Measurements from ENCODE around the gene VGF. TPM values are rescaled to one million over a fixed set of nuclear protein-coding genes. Genes with fewer than 3 reads are reported as not detected.

VGF gene
- total and polyA plus RNA-seq, 3 donors from 2014 or later = 0.87 to 2.3 (median 1.2) TPM

- no peak for TF ChIP-seq CTCF (IDR thresholded peaks at IDR 0.05)
- TF ChIP-seq POLR2A (IDR thresholded peaks at IDR 0.05) = no peak
- H3K9me3 ChIP-seq = no peaks in the 10 kb centered on the region
- WGBS, 2 donors = 51 to 53% methylated on average over 8 to 14 of the region's 14 CpGs
- no peak for DNase-seq
- no peak overlapping the region for H3K27ac ChIP-seq
- no peaks in the 10 kb centered on the region for H3K36me3 ChIP-seq (ENCODE audit: low read depth, missing control alignments)
- H3K27me3 ChIP-seq = no peaks in the 10 kb centered on the region
- peaks cover 6% of the 10 kb centered on the region for H3K4me1 ChIP-seq
- no peak overlapping the region for H3K4me3 ChIP-seq
- intact Hi-C loops (cut with DNase I; ENCODE audit: low total_unique reads) = no loop called here
Observed at GRCh38 chr7:101198476-101198875, 33.1 kb upstream of the VGF start.

- peaks cover 6% of the 10 kb centered on the region for H3K4me1 ChIP-seq
- 60 to 72% methylated on average over 4 to 21 of the region's 21 CpGs for WGBS, 2 donors
- no peaks in the 10 kb centered on the region for H3K36me3 ChIP-seq (ENCODE audit: low read depth, missing control alignments)
- H3K9me3 ChIP-seq = no peaks in the 10 kb centered on the region
- H3K4me3 ChIP-seq = peak overlapping the region in 1 of 2 donors; percentile 15
- no peaks in the 10 kb centered on the region for H3K27me3 ChIP-seq
- intact Hi-C loops (cut with DNase I; ENCODE audit: low total_unique reads) = no loop called here
- DNase-seq = no peak
- H3K27ac ChIP-seq = no peak overlapping the region
- TF ChIP-seq CTCF (IDR thresholded peaks at IDR 0.05) (no peak), POLR2A (IDR thresholded peaks at IDR 0.05) (no peak)
Observed at GRCh38 chr7:101197991-101198390, 32.6 kb upstream of the VGF start.

DNA sequence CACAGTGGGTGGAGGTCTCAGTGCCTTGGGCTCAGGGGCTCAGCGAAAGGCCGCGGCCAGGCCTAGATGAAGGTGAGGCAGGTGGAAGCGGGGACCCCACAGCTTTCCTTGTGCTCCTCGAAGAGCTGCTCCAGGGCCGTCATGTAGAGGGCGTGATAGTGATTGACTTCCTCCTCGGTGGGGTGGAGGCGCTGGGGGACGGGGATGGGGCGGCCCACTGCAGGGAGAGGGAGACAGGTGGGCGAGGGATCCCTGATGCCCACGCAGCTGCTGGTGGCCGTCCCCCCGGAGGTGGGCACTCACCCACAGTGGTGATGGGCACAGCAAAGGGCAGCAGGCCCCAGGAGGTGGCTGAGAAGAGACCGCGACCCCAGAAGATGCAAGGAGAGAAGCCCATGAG lies 30.5 kb upstream of the VGF start:
- Histone ChIP-seq H3K27me3 (no peaks in the 10 kb centered on the region), H3K4me1 (no peaks in the 10 kb centered on the region), H3K36me3 (ENCODE audit: low read depth, missing control alignments) (no peaks in the 10 kb centered on the region), H3K9me3 (no peaks in the 10 kb centered on the region), H3K27ac (no peak overlapping the region), H3K4me3 (no peak overlapping the region)
- no peak for DNase-seq
- intact Hi-C loops (cut with DNase I; ENCODE audit: low total_unique reads) = no loop called here
- WGBS, 2 donors = 89 to 90% methylated on average over 17 of the region's 17 CpGs
- TF ChIP-seq CTCF (IDR thresholded peaks at IDR 0.05) (no peak), POLR2A (IDR thresholded peaks at IDR 0.05) (no peak)

DNA sequence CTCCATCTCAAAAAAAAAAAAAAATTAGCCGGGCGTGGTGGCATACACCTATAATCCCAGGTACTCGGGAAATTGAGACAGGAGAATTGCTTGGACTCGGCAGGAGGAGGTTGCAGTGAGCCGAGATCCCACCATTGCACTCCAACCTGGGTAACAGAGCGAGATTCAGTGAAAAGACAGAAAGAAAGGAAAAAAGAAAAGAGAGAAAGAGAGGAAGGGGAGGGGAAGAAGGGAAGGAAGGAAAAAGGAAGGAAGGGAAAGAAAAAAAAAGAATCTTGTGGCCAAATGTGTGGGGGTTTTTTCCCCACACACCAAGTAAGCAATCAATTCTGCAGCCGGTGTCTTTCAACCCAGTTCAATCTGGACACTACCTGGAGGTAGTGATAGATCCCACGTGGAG lies 23.7 kb upstream of the VGF start:
- no peak for TF ChIP-seq CTCF (IDR thresholded peaks at IDR 0.05)
- TF ChIP-seq POLR2A (IDR thresholded peaks at IDR 0.05) = no peak
- H3K9me3 ChIP-seq = no peaks in the 10 kb centered on the region
- no peaks in the 10 kb centered on the region for H3K27me3 ChIP-seq
- H3K4me1 ChIP-seq = no peaks in the 10 kb centered on the region
- WGBS, 2 donors = 84 to 86% methylated on average over 8 of the region's 8 CpGs
- H3K4me3 ChIP-seq = no peak overlapping the region
- intact Hi-C loops (cut with DNase I; ENCODE audit: low total_unique reads) = no loop called here
- no peak for DNase-seq
- H3K27ac ChIP-seq = no peak overlapping the region
- no peaks in the 10 kb centered on the region for H3K36me3 ChIP-seq (ENCODE audit: low read depth, missing control alignments)

GRCh38 chr7:101186844-101187428 lies 21.6 kb upstream of the VGF start:
- 90 to 93% methylated on average over 4 of the region's 4 CpGs for WGBS, 2 donors
- no peak overlapping the region for H3K27ac ChIP-seq
- no peaks in the 10 kb centered on the region for H3K27me3 ChIP-seq
- H3K9me3 ChIP-seq = no peaks in the 10 kb centered on the region
- TF ChIP-seq CTCF (IDR thresholded peaks at IDR 0.05) (no peak), POLR2A (IDR thresholded peaks at IDR 0.05) (no peak)
- no peak overlapping the region for H3K4me3 ChIP-seq
- no peak for DNase-seq
- no peaks in the 10 kb centered on the region for H3K36me3 ChIP-seq (ENCODE audit: low read depth, missing control alignments)
- intact Hi-C loops (cut with DNase I; ENCODE audit: low total_unique reads) = no loop called here
- H3K4me1 ChIP-seq = no peaks in the 10 kb centered on the region
